K562 (cell line): ENCODE results near the gene DLST. TPM values are rescaled to one million over a fixed set of nuclear protein-coding genes. Genes with fewer than 3 reads are reported as not detected.

Source experiments
- ATAC-seq: fragments of 200-7000 bp; cut with Tn5 transposase; 3 replicates; pipeline ENCODE4 v1.9.1; 2020; ENCODE audit warnings: moderate library complexity
- BruUV-seq: library from RNA; stranded (reverse); fragments of 400-500 nt; replicated peaks from 2 replicates; lab custom pipeline; 2021; lab: Mats Ljungman, UMichigan
- CTCF ChIA-PET: fragments of 300-600 bp; formaldehyde crosslinking; extraction: SDS; loops from one replicate; lab custom pipeline; 2021; ENCODE audit warnings: low intra/inter-chr PET ratio; lab: Yijun Ruan, JAX
- POLR2A ChIA-PET: fragments of 300-600, 350-650 bp; sonication (Branson Sonifier 250); formaldehyde crosslinking; extraction: SDS; loops from one replicate; lab custom pipeline; 2021; ENCODE audit warnings: antibody characterized with exemption, inconsistent platforms; lab: Yijun Ruan, JAX
- DNase-seq, 4 experiments: peaks; one replicate each; pipeline versions ENCODE4 v3.0.0 to v3.0.0-alpha.2; 2011 to 2018; ENCODE audit warnings: low spot score in 3 of 4, mixed read lengths in 3 of 4; ENCODE audit errors: extremely low read depth in 1 of 4
- FAIRE-seq: peaks from 2 replicates; lab custom pipeline; 2011; peaks lifted over from hg19 to GRCh38; lab: Jason Lieb, UNC
- H2AFZ ChIP-seq: 2 replicates; pipeline ENCODE4 v1.6.0; 2011; ENCODE audit warnings: low read depth, low read length, control low read depth, inconsistent platforms
- H3K27ac ChIP-seq: fragments of 200-600 bp; 3 replicates; pipeline ENCODE4 v1.8.0; 2011; ENCODE audit warnings: low read depth, mild to moderate bottlenecking, control low read depth, inconsistent platforms, low read length, moderate library complexity, mixed read lengths; ENCODE audit errors: extremely low read depth
- H3K27me3 ChIP-seq, 2 experiments: fragments of 300-600 bp in 1 of 2; 2 replicates in 1 of 2; 3 replicates in 1 of 2; pipeline versions ENCODE4 v1.6.0 to v1.8.0; 2011; ENCODE audit warnings: inconsistent platforms in 2 of 2, low read length in 2 of 2, mild to moderate bottlenecking in 1 of 2, mixed read lengths in 1 of 2, moderate library complexity in 1 of 2; ENCODE audit not compliant: control insufficient read depth in 2 of 2, insufficient read depth in 2 of 2
- H3K36me3 ChIP-seq: fragments of 300-600 bp; 3 replicates; pipeline ENCODE4 v1.8.0; 2011; ENCODE audit warnings: mild to moderate bottlenecking, low read length, inconsistent platforms; ENCODE audit not compliant: control insufficient read depth, insufficient read depth
- H3K4me1 ChIP-seq, 2 experiments: fragments of 200-600 bp in 1 of 2; replicated peaks in 1 of 2; 2 replicates in 1 of 2; 3 replicates in 1 of 2; pipeline versions ENCODE4 v1.5.1 to v1.8.0; 2011; ENCODE audit warnings: inconsistent platforms in 2 of 2, low read length in 2 of 2, mild to moderate bottlenecking in 1 of 2, mixed read lengths in 1 of 2, moderate library complexity in 1 of 2; ENCODE audit not compliant: control insufficient read depth in 2 of 2, insufficient read depth in 2 of 2
- H3K4me2 ChIP-seq: 2 replicates; pipeline ENCODE4 v1.6.1; 2011; ENCODE audit warnings: low read length, control low read depth, inconsistent platforms, mixed read lengths; ENCODE audit not compliant: insufficient read depth
- H3K4me3 ChIP-seq: fragments of 200-600 bp; sonication (generic), shearing (Covaris generic); 2 replicates; pipeline ENCODE4 v1.5.1; 2016; ENCODE audit warnings: control low read depth, inconsistent platforms
- H3K79me2 ChIP-seq: fragments of 200-600 bp; 3 replicates; pipeline ENCODE4 v1.8.0; 2011; ENCODE audit warnings: low read length, inconsistent platforms; ENCODE audit not compliant: control insufficient read depth, insufficient read depth
- H3K9ac ChIP-seq, 2 experiments: 2 replicates each; pipeline versions ENCODE4 v1.6.0 to v1.6.1; 2011; ENCODE audit warnings: low read depth in 2 of 2, low read length in 2 of 2, control low read depth in 1 of 2, inconsistent platforms in 1 of 2, mild to moderate bottlenecking in 1 of 2, mixed read lengths in 1 of 2; ENCODE audit not compliant: insufficient read depth in 1 of 2
- H3K9me1 ChIP-seq: one replicate; pipeline ENCODE4 v1.6.0; 2011; ENCODE audit warnings: inconsistent platforms, mild to moderate bottlenecking, low read length, moderate library complexity; ENCODE audit not compliant: control insufficient read depth, insufficient read depth
- H3K9me3 ChIP-seq: replicated peaks from 2 replicates; pipeline ENCODE4 v1.5.1; 2011; ENCODE audit warnings: low read depth, low read length, inconsistent platforms; ENCODE audit not compliant: control insufficient read depth, insufficient read depth
- H4K20me1 ChIP-seq: replicated peaks from 2 replicates; pipeline ENCODE4 v1.6.1; 2011; ENCODE audit warnings: low read length, inconsistent platforms, mixed read lengths; ENCODE audit not compliant: control insufficient read depth, insufficient read depth
- BRCA1 ChIP-seq, 2 experiments: fragments of 450-650 bp in 1 of 2; sonication (generic) in 1 of 2; formaldehyde crosslinking in 1 of 2; IDR thresholded peaks; 2 replicates each; pipeline versions ENCODE4 v1.5.0 to v1.6.1; 2017 to 2020; ENCODE audit warnings: mild to moderate bottlenecking in 1 of 2, missing genetic modification reagents in 1 of 2
- DDX20 ChIP-seq: fragments of 450-650 bp; IDR thresholded peaks from 2 replicates; pipeline ENCODE4 v1.6.1; 2016; ENCODE audit warnings: missing genetic modification characterization, low read depth, mild to moderate bottlenecking, missing compliant biosample characterization, moderate library complexity
- HMBOX1 ChIP-seq: sonication (generic); IDR thresholded peaks from 2 replicates; pipeline ENCODE4 v1.6.1; 2016
- MAZ ChIP-seq, 2 experiments: fragments of 450-650 bp in 1 of 2; sonication (generic) in 1 of 2; formaldehyde crosslinking; IDR thresholded peaks in 1 of 2; conservative IDR thresholded peaks in 1 of 2; 2 replicates each; pipeline versions ENCODE4 v1.4.0 to v1.5.0; 2020; ENCODE audit warnings: mild to moderate bottlenecking in 1 of 2, missing genetic modification reagents in 1 of 2
- SLC30A9 ChIP-seq: fragments of 250-450 bp; sonication (Bioruptor Pico); IDR thresholded peaks from 2 replicates; pipeline ENCODE4 v1.8.0; 2022; ENCODE audit warnings: mild to moderate bottlenecking, moderate library complexity
- ZBTB17 ChIP-seq: fragments of 450-650 bp; formaldehyde crosslinking; IDR thresholded peaks from 2 replicates; pipeline ENCODE4 v1.4.0; 2020; ENCODE audit warnings: mild to moderate bottlenecking
- ZNF253 ChIP-seq: fragments of 250-450 bp; sonication (Bioruptor Pico); conservative IDR thresholded peaks from 2 replicates; pipeline ENCODE4 v1.6.1; 2021; ENCODE audit warnings: mild to moderate bottlenecking
- WGBS: fragments of 100-300 bp; shearing (Covaris generic); methylation state at CpG from one replicate; pipeline ENCODE4 v1.1.6; 2016; ENCODE audit warnings: low coverage, mixed read lengths; ENCODE audit not compliant: insufficient coverage; ENCODE audit errors: missing lambda C conversion rate; 5-methylcytosine and 5-hydroxymethylcytosine counted together
- in situ Hi-C: fragments of 300-500 bp; cut with MboI; formaldehyde crosslinking; loops from 4 replicates; pipeline ENCODE4 v1.15.0; 2018; ENCODE audit warnings: inconsistent platforms, mixed read lengths
- intact Hi-C: fragments of 100-400 bp; cut with micrococcal nuclease; formaldehyde crosslinking; loops from 2 replicates; pipeline ENCODE4 v1.14.2; 2022
- polyA plus RNA-seq, 8 experiments: library from polyadenylated mRNA; depleted of rRNA in 4 of 8; stranded (reverse) in 5 of 8; unstranded in 3 of 8; fragments of >200 nt; fragmentation: Nextera tagmentation in 2 of 8; fragmentation: Illumina TruSeq in 1 of 8; extraction: Ambion mirVana in 2 of 8; extraction: Trizol in 1 of 8; gene quantifications; 2 replicates each; pipeline versions ENCODE4 v1.2.1 to v1.2.3, GENCODE V29; 2011 to 2014; ENCODE audit warnings: inconsistent platforms in 1 of 8, missing spikeins in 1 of 8
- total RNA-seq, 7 experiments: library from RNA; depleted of rRNA in 6 of 7; stranded (reverse); fragments of >200 nt in 6 of 7; fragmentation: Illumina TruSeq in 2 of 7; extraction: Trizol in 2 of 7; gene quantifications; 2 replicates each; pipeline versions ENCODE4 v1.2.1 to v1.2.3, GENCODE V29; 2011 to 2021; ENCODE audit warnings: low replicate concordance in 1 of 7
- TF ChIP-seq, protein P1 (sequence below): sonication (generic); formaldehyde crosslinking; IDR thresholded peaks from 2 replicates; pipeline ENCODE4 v1.8.0; 2022; ENCODE audit warnings: mild to moderate bottlenecking, missing genetic modification reagents
- TF ChIP-seq, protein P2 (sequence below): fragments of 150-350 bp; conservative IDR thresholded peaks from 2 replicates; pipeline ENCODE4 v1.6.1; 2014; ENCODE audit warnings: low read length
- TF ChIP-seq, protein P3 (sequence below): sonication (generic); formaldehyde crosslinking; IDR thresholded peaks from 2 replicates; pipeline ENCODE4 v1.8.0; 2022; ENCODE audit warnings: mild to moderate bottlenecking, missing genetic modification reagents, borderline replicate concordance
- TF ChIP-seq, protein P4 (sequence below): IDR thresholded peaks from 2 replicates; pipeline ENCODE4 v1.6.1; 2014; ENCODE audit warnings: antibody characterized with exemption

The DLST gene
- total and polyA plus RNA-seq, 9 of the 15 experiments (the other 6 are each of a cell fraction or from before 2014, with no cell fraction given): 3.0 to 73.7 (median 45.4) TPM

DNA sequence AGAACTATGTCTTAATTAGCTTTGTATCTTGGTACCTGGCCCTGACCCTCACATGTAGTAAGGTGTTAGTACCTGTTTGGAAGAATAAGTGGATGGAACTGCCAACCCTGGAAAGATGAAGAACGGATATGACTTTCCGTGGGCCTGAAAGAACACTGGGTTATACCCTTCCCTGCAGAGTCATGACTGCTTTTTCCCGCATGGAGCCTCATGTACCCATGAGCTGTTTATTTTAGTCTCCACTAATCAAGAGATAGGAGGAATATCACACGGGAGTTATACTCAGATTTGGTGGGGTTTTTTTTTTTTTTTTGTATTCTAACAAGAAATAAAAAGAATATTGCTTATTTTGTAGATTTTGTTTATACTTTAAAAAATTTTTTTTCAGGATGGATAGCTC lies 15.9 kb downstream of the DLST start (continued):
- no peak for TF ChIP-seq HMBOX1
- TF ChIP-seq, protein P1, sequence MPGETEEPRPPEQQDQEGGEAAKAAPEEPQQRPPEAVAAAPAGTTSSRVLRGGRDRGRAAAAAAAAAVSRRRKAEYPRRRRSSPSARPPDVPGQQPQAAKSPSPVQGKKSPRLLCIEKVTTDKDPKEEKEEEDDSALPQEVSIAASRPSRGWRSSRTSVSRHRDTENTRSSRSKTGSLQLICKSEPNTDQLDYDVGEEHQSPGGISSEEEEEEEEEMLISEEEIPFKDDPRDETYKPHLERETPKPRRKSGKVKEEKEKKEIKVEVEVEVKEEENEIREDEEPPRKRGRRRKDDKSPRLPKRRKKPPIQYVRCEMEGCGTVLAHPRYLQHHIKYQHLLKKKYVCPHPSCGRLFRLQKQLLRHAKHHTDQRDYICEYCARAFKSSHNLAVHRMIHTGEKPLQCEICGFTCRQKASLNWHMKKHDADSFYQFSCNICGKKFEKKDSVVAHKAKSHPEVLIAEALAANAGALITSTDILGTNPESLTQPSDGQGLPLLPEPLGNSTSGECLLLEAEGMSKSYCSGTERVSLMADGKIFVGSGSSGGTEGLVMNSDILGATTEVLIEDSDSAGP (CRISPR knock-in tag): no peak

DNA sequence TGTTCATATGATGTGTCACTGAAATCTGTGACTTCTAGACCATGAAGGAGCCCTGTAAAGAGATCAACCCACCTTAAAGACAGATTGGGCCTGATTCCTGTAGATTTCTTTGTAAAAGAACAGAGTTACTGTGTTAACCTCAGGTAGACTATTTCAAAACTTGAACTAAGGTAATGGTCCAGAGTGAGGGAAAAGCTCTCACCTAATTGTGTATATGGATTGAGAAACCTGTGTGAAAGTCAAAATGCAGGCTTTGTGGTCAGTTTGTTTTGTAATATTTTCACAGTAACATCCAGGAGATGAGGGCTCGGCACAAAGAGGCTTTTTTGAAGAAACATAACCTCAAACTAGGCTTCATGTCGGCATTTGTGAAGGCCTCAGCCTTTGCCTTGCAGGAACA lies 16.4 kb downstream of the DLST start:
- Histone ChIP-seq H3K9me1 (no peaks in the 10 kb centered on the region), H3K9me3 (no peaks in the 10 kb centered on the region), H3K36me3 (peaks cover 98% of the 10 kb centered on the region), H3K9ac (no peak overlapping the region), H3K4me2 (no peak overlapping the region), H3K4me3 (no peak overlapping the region), H3K27me3 (no peaks in the 10 kb centered on the region), H3K27ac (no peak overlapping the region), H2AFZ (no peak overlapping the region), H4K20me1 (no peaks in the 10 kb centered on the region; the same call in 1 of the 2 replicates), H3K4me1 (no peaks in the 10 kb centered on the region; a peak in 1 of 5 replicates), H3K79me2 (no peaks in the 10 kb centered on the region)
- no peak for ATAC-seq
- WGBS: 89% methylated on average over 2 of the region's 2 CpGs
- intact Hi-C loops: no loop called here
- no peak for FAIRE-seq
- DNase-seq: no peak
- ChIA-PET POLR2A (interaction anchor here (0.6 to 1.6 kb wide), 2 partner anchors 10 to 1390 kb away, joined by 3 to 7 read pairs; no protein-coding TSS in a partner anchor), CTCF (no interaction called here)
- in situ Hi-C loops: no loop called here
- BruUV-seq: no TSS peak
- TF ChIP-seq BRCA1 (IDR thresholded peaks at IDR 0.05) (no peak), BRCA1 (CRISPR knock-in tag; IDR thresholded peaks at IDR 0.05) (no peak), ZBTB17 (no peak), SLC30A9 (no peak), DDX20 (tag) (no peak), MAZ (CRISPR knock-in tag; conservative IDR thresholded peaks at IDR 0.05 in 1 of 2, IDR thresholded peaks at IDR 0.05 in 1 of 2) (no peak), ZNF253 (CRISPR knock-in tag) (no peak)
- TF ChIP-seq, protein P2, sequence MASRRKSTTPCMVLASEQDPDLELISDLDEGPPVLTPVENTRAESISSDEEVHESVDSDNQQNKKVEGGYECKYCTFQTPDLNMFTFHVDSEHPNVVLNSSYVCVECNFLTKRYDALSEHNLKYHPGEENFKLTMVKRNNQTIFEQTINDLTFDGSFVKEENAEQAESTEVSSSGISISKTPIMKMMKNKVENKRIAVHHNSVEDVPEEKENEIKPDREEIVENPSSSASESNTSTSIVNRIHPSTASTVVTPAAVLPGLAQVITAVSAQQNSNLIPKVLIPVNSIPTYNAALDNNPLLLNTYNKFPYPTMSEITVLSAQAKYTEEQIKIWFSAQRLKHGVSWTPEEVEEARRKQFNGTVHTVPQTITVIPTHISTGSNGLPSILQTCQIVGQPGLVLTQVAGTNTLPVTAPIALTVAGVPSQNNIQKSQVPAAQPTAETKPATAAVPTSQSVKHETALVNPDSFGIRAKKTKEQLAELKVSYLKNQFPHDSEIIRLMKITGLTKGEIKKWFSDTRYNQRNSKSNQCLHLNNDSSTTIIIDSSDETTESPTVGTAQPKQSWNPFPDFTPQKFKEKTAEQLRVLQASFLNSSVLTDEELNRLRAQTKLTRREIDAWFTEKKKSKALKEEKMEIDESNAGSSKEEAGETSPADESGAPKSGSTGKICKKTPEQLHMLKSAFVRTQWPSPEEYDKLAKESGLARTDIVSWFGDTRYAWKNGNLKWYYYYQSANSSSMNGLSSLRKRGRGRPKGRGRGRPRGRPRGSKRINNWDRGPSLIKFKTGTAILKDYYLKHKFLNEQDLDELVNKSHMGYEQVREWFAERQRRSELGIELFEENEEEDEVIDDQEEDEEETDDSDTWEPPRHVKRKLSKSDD: no peak
- TF ChIP-seq, protein P3, sequence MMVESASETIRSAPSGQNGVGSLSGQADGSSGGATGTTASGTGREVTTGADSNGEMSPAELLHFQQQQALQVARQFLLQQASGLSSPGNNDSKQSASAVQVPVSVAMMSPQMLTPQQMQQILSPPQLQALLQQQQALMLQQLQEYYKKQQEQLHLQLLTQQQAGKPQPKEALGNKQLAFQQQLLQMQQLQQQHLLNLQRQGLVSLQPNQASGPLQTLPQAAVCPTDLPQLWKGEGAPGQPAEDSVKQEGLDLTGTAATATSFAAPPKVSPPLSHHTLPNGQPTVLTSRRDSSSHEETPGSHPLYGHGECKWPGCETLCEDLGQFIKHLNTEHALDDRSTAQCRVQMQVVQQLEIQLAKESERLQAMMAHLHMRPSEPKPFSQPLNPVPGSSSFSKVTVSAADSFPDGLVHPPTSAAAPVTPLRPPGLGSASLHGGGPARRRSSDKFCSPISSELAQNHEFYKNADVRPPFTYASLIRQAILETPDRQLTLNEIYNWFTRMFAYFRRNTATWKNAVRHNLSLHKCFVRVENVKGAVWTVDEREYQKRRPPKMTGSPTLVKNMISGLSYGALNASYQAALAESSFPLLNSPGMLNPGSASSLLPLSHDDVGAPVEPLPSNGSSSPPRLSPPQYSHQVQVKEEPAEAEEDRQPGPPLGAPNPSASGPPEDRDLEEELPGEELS: no peak
- TF ChIP-seq, protein P4, sequence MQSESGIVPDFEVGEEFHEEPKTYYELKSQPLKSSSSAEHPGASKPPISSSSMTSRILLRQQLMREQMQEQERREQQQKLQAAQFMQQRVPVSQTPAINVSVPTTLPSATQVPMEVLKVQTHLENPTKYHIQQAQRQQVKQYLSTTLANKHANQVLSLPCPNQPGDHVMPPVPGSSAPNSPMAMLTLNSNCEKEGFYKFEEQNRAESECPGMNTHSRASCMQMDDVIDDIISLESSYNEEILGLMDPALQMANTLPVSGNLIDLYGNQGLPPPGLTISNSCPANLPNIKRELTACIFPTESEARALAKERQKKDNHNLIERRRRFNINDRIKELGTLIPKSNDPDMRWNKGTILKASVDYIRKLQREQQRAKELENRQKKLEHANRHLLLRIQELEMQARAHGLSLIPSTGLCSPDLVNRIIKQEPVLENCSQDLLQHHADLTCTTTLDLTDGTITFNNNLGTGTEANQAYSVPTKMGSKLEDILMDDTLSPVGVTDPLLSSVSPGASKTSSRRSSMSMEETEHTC: no peak
